GM19463 (cell line): Measurements from ENCODE around the gene GALNT14.

Source experiments
- ATAC-seq: cut with Tn5 transposase; IDR thresholded peaks from one replicate; pipeline ENCODE4 v1.9.1; 2021; ENCODE audit warnings: mild to moderate bottlenecking, moderate library complexity; ENCODE audit not compliant: unreplicated experiment

Gene GALNT14

DNA sequence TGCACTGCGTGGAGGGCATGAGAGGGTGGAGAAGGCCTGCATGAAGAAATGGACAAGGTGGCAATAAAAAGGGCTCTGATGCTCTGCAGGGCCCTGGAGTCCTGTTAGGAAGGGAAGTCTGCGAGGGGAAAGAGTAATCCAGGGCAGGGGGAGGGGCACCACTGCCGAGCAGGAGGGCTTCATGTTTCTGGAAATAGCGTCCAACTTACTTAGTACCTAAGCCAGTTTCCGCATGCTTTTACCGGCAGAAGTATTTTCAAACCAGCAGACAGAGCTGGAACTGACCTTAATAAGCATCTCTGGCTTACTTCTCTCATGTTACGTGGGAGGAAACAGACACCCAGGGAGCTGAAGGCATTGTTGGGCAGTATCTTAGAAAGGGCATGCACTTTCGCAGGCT, 156.7 kb downstream of the GALNT14 start:
- no peak for ATAC-seq

DNA sequence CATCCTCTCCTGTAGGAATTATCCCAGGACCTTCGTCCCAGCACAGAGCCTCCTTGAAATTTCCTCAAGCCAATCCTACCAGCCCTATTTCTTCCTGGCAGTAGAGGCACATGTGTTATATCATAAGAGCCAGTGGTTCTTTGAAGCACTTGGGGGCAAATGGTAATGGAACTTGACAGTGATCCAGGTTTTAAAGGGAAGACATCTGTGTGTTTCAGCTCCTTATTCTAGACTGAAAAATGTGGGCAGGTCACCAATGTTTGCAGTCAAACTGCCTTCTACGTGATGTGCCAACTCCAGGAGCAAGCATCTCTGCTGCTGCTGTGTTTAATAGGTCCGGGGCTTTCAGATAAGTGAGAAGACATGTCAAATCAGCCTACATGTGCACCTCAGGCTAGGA, 157.1 kb downstream of the GALNT14 start:
- no peak for ATAC-seq

DNA sequence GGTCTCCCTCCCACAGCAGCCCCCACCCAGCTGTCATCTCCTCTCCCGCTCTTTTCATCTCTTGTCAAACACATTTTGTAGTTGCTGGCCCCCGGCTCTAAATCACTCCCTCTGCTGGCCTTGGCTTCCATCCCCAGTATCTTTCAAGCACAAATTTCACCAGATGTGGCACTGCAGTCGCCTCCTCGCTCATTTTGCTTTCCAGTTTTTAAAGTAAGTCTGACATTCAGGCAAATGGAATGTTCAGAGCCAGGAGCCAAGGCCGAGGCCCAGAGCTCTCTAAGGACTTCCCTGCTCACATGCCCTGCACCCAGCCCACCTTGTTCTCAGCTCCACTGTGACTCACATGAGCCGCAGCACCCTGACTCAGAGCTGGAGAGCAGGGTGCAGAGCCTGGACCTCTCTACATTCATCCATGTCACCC, 158.4 kb downstream of the GALNT14 start:
- no peak for ATAC-seq

DNA sequence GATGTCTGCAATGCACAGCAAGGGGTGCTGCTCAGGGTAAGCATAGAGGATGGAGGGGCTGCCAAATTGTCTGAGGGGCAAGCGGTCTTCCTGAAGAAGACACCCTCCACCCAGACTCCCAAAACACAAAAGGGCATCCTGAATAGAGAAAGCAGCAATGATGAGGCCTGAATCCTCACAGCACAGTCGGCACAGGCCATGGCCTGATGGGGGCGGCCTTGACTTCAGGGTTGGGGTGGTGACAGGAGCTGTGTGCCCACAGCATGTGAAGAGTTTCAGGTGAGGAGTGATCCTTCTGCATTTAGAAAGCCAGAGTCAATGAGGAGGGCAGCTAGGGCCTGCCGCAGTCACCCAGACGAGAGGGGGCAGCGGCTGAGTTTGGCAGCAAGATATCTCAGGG, 159.4 kb downstream of the GALNT14 start:
- ATAC-seq = no peak

DNA sequence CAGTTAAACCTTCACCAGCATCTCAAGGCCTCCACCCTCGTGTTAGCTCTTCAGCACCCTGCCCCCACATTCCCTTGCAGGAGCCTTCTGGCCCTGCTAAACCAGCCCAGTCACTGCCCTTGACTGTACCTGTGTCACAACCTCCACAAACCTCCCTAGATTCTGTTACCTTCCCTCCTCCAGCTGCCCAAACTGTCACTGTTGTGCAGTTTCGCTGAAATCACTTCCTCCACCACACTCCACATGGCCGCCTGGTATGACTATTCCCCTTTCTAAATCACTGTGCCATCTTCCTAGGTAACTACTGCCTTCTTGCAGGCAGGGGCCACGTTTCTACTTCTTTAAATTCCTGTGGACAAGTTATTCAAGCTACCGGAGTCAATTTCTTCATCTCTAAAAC, 160.2 kb downstream of the GALNT14 start:
- ATAC-seq = no peak

DNA sequence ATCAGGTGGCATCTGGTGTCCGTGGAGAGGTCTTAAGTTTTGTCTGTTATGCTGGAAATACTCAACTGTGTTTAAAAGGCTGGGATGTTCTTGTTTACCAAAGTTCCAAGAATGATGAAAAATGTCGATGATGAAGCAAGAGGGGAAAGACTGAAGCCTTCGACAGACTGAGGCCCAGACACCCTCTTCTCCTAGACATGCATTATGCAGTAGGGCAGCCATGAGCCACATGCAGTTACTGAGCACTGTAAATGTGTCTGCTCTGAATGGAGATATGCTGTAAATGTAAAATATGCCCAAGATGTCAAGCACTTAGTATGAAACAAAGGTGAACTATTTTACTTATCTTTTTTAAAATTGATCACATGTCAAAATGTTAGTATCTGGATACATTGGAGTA, 163.1 kb downstream of the GALNT14 start:
- ATAC-seq = no peak

DNA sequence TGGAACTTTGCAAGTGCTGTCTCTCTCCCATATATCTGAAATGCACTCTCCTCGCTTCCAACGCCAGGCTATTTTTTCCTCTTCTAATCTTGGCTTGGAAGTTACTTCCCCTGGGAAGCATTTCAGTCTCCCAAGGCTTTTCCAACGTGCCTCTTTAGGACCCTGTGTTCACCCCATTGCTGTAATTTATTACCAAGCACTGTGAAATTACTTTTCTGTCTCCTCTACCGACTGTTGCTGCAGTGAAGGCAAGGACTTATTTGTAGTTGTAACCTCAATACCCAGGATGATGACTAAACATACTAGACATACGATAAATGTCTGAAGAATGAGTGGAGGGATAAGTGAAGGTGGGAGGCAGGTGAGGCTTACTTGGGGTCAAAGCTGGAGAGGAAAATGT, 163.7 kb downstream of the GALNT14 start:
- no peak for ATAC-seq

DNA sequence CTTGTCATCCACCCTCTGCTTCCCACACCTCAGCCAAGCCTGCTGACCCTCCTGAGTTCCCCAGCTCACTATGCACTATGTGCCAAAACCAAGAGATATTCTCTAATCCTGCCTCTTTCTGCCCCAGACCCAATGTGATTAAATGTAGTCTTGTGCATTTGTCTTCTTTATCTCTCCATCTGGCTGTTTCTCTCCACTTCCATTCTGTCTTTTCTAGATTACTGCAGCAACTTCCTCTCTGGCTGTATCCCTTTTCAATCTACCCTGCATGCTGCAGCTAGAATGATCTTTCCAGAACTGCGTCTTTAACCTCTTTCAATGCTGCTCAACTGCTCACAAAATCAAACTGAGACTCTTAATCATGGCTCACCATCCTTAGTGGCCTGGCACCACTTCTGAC, 164.1 kb downstream of the GALNT14 start:
- ATAC-seq = no peak

DNA sequence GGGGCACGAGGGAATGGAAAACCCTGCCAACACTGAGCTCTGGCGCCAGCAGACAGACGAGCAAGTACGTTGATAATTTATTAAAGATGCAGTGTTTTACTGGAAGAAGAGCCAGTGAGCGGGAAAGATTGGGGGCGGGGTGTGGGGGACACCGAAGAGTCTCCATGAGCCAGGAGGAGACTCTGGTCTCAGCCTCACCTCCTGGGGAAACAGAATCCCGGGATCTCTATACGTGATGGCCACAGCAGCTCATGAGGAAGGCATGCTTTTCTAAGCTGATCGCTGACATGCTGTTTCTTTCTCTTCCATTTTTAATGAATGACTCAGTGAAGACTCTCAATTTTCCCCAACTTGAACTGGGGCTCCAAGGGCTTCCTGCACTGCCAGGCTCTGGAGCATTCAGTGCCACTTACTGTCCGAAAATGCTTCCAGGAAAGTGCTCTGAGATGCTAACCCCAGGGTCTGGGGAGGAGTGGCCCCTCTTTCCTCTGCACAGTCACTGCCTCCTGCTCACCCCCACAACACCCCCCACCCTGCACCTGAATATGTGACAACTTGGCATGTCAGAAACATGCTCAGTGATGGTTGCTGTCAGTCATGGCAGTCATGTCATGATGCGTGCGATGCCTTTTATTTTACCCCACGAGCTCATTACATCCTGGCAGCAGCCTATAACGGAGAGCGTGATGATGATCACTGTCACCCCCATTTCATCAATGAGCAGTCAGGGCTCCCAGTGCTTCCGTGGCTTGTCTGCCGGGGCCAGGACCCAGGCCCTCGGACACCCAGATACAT, 166.8 kb downstream of the GALNT14 start:
- no peak for ATAC-seq

DNA sequence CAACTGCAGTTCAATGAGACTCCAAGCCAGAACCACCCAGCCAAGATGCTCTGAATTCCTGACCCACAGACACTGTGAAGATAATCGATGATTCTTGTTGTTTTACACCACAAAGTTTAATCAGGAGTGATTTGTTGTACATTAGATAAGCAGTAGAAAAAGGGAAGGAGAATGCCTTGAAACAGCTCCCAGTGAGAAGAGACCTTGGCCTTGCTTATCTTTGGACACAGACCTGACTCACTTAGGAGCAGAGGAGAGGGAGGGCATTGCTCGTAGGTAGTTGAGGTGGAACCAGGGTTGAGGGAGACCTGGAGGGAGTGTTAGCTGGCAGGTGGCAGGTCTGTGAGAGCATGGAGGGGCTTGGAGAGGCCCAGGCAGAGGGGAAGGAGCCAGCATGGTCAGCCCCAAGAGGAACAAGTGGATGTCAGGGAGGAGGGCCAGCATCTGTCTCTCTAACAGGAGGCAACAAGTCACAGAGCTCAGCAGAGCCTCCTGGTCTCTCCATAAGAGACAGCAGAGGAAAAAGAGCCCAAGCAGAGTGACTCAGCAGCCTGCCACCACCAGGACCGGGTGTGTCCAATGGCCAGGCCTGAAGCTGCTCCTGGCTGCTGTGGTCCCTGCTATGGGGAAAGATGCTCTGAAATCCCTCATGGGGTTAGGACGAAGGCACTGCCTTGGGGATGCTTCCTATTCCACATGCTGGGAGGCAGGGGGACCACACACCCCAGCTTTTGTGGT, 169.4 kb downstream of the GALNT14 start:
- no peak for ATAC-seq

DNA sequence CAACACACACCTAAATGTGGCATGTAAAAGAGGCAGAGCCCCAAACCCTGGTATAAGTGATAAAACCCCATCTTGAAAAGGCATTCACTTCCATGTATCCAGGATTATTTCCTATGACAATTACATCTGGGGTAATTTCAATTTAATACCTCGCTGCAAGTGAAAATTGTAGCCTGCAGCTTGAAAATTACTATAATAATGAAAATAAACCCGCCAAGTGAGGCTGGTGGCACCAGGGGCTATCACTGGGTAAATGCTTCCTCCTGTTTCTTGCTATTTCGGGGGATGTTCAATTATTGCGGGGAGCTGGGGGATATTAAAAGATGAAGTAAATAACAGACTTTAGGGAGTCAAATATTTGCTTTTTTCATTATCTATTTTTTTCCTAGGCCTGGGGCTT, 171.5 kb downstream of the GALNT14 start:
- no peak for ATAC-seq

DNA sequence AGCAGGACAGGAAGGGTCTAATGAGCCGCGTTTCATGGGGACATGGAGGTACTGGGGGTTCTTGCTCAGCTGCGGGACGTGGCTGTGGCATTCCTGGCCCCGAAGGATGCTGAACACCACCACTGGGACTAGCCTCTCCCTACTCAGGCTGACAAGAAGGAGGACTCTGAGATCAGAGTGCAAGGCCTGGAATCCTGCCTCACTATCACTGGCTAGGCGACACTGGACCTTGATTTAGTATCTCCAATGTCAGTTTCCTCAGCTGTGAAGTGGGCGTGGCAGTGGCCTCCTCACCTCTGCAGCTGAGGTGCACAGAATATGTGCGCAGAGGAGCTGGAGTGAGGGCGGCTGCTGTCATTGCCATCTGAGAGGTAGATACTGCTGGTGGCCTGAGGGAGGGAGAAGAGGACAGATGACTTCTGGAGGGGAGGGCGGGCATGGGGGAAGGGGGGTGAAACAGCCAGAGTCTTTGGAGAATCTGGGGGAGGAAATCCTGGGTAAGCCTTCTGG, 173.2 kb downstream of the GALNT14 start:
- ATAC-seq = no peak

DNA sequence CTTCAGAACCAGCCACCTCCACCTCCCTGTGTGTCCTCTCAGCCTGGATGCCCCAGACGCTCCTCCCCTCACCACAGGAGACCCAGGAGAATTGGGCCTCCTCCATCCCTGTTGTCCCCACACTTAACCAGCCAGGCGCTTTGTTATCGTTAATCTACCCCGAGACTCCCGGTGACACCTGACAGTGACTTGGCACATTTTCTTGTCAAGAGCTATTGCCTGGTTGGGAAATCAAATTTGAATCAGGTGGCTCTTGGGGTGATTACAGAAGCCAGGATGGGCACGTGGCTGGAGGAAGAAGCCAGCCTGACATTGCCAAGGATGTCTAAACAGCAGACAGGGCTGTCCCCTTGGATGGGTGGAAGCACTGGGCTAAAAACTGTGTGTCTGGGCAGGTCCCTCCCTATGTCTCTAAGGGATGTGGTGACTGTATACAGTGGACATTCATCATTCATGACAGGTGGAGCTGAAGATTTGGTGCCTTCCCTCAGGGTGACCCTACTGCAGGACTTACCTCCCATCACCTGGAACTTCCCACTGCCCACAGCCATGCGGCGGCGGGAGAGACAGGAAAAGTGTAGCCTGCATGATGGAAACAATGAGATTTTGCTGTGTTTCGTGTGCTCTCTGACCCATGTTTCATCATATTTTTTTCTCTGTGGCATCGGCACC, 173.8 kb downstream of the GALNT14 start:
- ATAC-seq = no peak

DNA sequence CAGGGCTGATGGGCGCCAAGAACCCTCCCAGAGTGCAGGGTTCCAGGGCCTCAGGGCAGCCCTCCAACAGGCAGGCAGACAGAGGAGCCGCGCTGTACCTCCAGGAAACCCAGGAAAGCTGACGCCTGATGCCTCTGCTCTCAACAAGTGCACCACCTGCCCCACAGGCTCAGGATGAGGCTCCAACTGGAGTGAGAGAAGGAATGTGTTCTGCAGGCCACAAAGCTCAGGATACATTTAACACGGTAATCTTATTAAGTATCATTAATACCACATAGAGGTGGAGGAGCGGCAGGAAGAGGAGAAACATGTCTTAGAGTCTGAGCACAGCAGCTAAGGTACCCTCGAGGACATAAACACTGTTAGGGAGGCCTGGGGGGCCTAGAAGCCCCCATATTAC, 175.1 kb downstream of the GALNT14 start:
- no peak for ATAC-seq

DNA sequence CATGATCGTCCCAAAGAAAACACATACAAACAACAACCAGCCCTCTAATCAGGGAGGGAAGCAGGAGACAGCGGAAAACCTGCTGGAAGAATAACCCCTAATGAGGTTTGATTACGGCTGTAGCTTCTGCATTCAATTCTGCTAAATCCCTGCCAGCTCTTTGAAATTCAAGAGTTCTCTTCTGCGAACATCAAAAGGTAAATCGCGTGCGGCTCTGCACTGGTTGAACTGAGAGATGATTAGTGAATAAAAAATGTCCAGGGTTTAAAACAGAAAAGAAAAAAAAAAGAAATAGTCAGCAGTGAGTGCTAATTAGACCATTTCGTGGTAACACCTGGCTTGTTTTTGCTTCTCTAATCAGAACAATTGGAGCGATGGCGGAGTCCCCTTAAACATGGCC, 178.0 kb downstream of the GALNT14 start:
- ATAC-seq = no peak

DNA sequence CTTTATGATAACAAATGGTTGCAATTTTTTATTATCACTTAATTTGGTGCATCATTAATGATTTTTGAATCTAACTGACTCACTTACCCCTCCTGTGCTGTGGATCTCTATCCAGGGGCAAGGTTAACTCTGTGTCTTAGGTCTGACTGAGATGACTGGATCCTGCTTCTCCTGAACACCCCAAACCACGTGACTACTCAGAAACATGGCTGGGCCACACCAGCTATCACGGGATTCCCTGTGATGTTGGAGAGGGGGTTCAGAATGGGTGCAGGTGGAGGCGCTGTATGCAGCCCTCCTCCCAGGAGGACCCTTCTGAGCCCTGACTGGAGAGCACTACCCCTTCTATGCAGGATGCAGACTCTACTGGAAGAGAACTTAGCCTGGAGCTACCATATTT, 178.6 kb downstream of the GALNT14 start:
- ATAC-seq = no peak

DNA sequence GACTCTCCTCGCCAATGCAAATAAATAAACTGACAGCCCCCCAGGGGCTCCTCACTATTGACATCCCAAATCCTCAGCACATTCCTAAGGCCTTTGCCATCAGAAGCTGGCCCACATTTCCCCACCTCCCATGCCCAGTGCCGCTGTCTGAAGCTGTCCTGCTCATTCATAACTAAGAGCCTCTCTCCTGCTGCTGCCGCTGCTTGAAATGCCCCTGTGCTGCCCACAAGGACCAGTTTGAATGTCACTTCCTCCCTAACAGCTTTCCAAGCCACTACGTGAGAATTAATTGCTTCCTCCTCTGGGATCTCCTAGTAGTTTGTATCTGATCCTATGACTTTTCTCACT, 179.3 kb downstream of the GALNT14 start:
- no peak for ATAC-seq

DNA sequence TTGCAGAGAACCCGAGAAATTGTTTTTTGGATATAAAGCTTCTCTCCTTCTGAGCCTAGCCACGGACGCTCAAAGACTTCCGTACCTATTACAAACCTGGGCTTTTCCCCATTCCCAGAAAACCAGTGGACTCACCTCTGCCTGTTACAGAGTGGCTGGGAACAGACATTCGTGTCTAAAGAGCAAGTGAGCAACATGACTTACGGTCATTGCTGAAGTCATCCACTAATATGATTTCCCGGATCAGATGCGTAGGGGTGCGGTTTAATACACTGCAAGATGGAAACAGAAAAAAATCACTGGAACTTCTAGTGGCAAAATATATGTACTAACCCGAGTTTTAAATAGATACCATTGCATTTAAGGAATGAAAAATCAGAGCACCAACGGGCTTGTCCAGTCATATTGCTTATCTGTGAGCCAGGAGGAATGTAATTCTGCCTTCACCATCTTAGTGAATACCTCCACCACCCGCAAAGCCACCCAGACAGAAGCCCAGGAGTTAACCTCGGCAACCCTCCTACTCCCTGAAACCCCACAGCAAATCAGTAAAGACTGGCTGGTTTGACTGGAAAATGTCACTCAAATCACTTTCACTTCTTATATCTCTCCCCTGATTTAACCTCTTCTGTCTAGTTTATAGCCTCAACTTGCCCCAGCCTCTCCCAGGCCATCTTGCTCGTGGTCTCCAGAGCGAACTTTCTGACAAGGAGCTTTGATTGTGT, 179.9 kb downstream of the GALNT14 start:
- ATAC-seq = no peak

DNA sequence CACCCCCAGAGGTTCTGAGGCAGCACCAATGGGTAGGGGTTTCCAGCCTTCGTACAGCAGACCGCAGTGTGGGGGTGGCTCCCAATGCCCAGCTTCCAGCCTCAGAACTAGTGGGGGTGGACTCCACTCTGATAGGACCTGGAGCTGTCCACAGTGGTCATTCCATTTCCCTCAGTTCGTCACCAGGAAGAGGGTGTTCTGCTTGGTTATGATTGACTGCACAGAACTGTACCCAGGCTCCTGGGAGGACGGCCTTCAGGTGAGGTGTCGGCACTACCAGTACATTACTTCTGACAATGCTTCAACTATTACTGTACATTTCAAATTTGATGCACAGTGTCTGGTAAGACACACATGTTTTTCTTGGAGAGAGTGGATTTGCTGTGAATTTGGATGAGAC, 180.6 kb downstream of the GALNT14 start:
- no peak for ATAC-seq

DNA sequence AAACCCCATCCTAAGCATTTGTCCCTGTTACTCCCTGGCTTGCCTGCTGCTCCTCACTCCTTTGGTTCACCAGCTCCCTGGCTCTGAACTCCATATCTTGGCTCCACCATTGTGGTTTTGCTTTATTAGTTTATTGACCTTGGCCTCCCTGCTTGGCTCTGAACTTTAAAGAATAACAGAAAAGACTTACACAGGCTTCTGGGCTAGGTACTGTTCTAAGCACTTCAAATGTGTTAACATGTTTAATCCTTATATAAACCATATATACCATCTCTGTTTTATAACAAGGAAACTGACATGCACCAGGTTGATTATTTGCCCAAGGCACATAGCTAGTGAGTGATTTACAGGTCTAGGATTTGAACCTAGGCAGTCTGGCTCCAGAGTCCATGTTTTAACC, 181.2 kb downstream of the GALNT14 start:
- no peak for ATAC-seq

DNA sequence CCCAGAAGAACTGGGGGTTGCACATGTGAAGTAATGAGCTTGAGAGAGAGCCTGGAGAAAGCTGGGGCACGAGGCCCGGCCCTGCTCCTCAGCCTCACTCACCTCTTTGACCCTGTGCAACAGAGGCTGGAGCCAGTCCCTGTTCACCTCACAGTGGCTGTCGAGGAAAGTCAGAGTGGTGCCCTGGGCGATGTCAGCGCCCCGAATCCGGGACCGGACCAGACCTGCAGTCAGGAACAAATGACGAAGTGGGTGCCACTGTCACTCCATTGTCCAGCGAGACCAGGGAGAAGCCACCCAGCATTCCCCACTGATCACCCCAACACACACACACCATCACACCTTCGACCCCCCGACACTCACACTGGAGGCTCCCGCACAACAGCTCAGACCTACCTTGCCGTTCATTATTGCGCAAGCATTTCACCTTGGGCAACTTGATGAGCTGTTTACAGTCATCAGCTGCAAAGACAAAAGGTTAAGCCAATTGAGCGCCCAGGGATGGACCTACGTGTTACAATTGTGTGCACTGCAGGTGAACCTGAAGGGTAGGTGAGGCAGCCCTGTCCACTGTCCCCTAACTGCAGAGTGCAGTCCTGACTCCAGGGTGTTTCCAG, 182.6 kb downstream of the GALNT14 start:
- no peak for ATAC-seq
